Thyroid gland (tissue), 4 donors: ENCODE data around the gene GPR153. TPM values are rescaled to one million over a fixed set of nuclear protein-coding genes. Genes with fewer than 3 reads are reported as not detected.

Source experiments
- DNase-seq, 2 donors: peaks; one replicate each; pipeline ENCODE4 v3.0.0-alpha.2; 2019
- H3K27ac ChIP-seq, 3 donors: fragments of 200-600 bp; sonication (generic); 1 replicate in 2 of 3; 2 replicates in 1 of 3; pipeline ENCODE4 v1.5.1; 2016 to 2019; ENCODE audit warnings: mild to moderate bottlenecking in 1 of 3, moderate library complexity in 1 of 3
- H3K27me3 ChIP-seq: fragments of 200-600 bp; sonication (generic); one replicate; pipeline ENCODE4 v1.5.1; 2019
- H3K36me3 ChIP-seq, 2 donors: fragments of 200-600 bp; sonication (generic); one replicate each; pipeline ENCODE4 v1.5.1; 2016 to 2019
- H3K4me1 ChIP-seq, 2 donors: fragments of 200-600 bp; sonication (generic); one replicate each; pipeline ENCODE4 v1.5.1; 2017 to 2019
- H3K4me3 ChIP-seq, 3 donors: fragments of 200-600 bp; sonication (generic); replicated peaks in 1 of 3; 1 replicate in 2 of 3; 2 replicates in 1 of 3; pipeline ENCODE4 v1.5.1; 2016; ENCODE audit warnings: mild to moderate bottlenecking in 1 of 3
- H3K9me3 ChIP-seq: fragments of 200-600 bp; sonication (generic); one replicate; pipeline ENCODE4 v1.5.1; 2017
- CTCF ChIP-seq, 6 experiments: fragments of 200-600 bp in 3 of 6; fragments of 450-650 bp in 3 of 6; sonication (generic) in 3 of 6; IDR thresholded peaks; one replicate each; pipeline ENCODE4 v1.5.1; 2016 to 2019; ENCODE audit warnings: antibody characterized with exemption in 6 of 6, mild to moderate bottlenecking in 2 of 6, inconsistent platforms in 1 of 6, moderate library complexity in 1 of 6
- POLR2A ChIP-seq, 2 donors: fragments of 450-650 bp; IDR thresholded peaks; one replicate each; pipeline ENCODE4 v1.6.1; 2017; ENCODE audit warnings: antibody characterized with exemption in 2 of 2, mild to moderate bottlenecking in 2 of 2, moderate library complexity in 1 of 2
- WGBS, 2 donors: methylation state at CpG; one replicate each; pipeline ENCODE4 v1.1.5; 2017; 5-methylcytosine and 5-hydroxymethylcytosine counted together
- intact Hi-C: fragments of 100-400 bp; cut with DNase I; formaldehyde crosslinking; loops from one replicate; pipeline ENCODE4 v1.15.1; 2023
- total RNA-seq, 4 donors: library from RNA; depleted of rRNA; stranded (reverse); fragments of >200 nt; gene quantifications; one replicate each; pipeline ENCODE4 v1.2.3, GENCODE V29; 2016

GPR153 gene
- total RNA-seq, 4 donors from 2014 or later, result 0.78 to 3.2 (median 1.5) TPM

GRCh38 chr1:6235296-6235677 lies 25.6 kb downstream of the GPR153 start:
- no peaks in the 10 kb centered on the region for H3K9me3 ChIP-seq
- H3K27me3 ChIP-seq, result peaks cover 3% of the 10 kb centered on the region
- no peak for DNase-seq
- TF ChIP-seq CTCF (IDR thresholded peaks at IDR 0.05) (no peak), POLR2A (IDR thresholded peaks at IDR 0.05) (no peak)
- intact Hi-C loops, result no loop called here
- WGBS, 2 donors, result 0 to 1% methylated on average over 7 to 18 of the region's 30 CpGs
- peaks cover 15 to 25% of the 10 kb centered on the region in 2 donors for H3K36me3 ChIP-seq
- H3K27ac ChIP-seq, result no peak overlapping the region
- peaks cover 9 to 11% of the 10 kb centered on the region in 2 donors for H3K4me1 ChIP-seq
- H3K4me3 ChIP-seq, result peak overlapping the region; percentile 60 to 93 (median 72)

- H3K27me3 ChIP-seq, result no peaks in the 10 kb centered on the region
- peak overlapping the region; percentile 60 to 93 (median 72) for H3K4me3 ChIP-seq
- no peak for DNase-seq
- H3K4me1 ChIP-seq, result peaks cover 9 to 11% of the 10 kb centered on the region in 2 donors
- no peak overlapping the region for H3K27ac ChIP-seq
- intact Hi-C loops, result no loop called here
- WGBS, 2 donors, result 57 to 60% methylated on average over 20 of the region's 20 CpGs
- TF ChIP-seq CTCF (IDR thresholded peaks at IDR 0.05), result no peak
- no peak for TF ChIP-seq POLR2A (IDR thresholded peaks at IDR 0.05)
- peaks cover 20 to 31% of the 10 kb centered on the region in 2 donors for H3K36me3 ChIP-seq
- H3K9me3 ChIP-seq, result no peaks in the 10 kb centered on the region
Measured at GRCh38 chr1:6234502-6235295, 26.2 kb downstream of the GPR153 start.

- intact Hi-C loops, result no loop called here
- Histone ChIP-seq H3K27ac (no peak overlapping the region), H3K27me3 (no peaks in the 10 kb centered on the region), H3K4me1 (peaks cover 9 to 11% of the 10 kb centered on the region in 2 donors), H3K9me3 (no peaks in the 10 kb centered on the region), H3K36me3 (peaks cover 22 to 31% of the 10 kb centered on the region in 2 donors), H3K4me3 (no peak overlapping the region)
- TF ChIP-seq CTCF (IDR thresholded peaks at IDR 0.05), result no peak
- no peak for TF ChIP-seq POLR2A (IDR thresholded peaks at IDR 0.05)
- no peak for DNase-seq
- WGBS, 2 donors, result 55 to 77% methylated on average over 1 of the region's 1 CpG
Measured at GRCh38 chr1:6233376-6233775, 27.5 kb downstream of the GPR153 start.

- TF ChIP-seq CTCF (IDR thresholded peaks at IDR 0.05) (no peak), POLR2A (IDR thresholded peaks at IDR 0.05) (no peak)
- Histone ChIP-seq H3K4me1 (peaks cover 0 to 4% of the 10 kb centered on the region in 2 donors), H3K9me3 (no peaks in the 10 kb centered on the region), H3K4me3 (no peak overlapping the region), H3K27me3 (no peaks in the 10 kb centered on the region), H3K36me3 (peaks cover 31 to 38% of the 10 kb centered on the region in 2 donors), H3K27ac (no peak overlapping the region)
- DNase-seq, result no peak
- intact Hi-C loops, result no loop called here
- 94 to 97% methylated on average over 8 of the region's 8 CpGs for WGBS, 2 donors
Measured at GRCh38 chr1:6225651-6226050, 35.2 kb downstream of the GPR153 start.

GRCh38 chr1:6224718-6225117 lies 36.2 kb downstream of the GPR153 start:
- intact Hi-C loops, result no loop called here

More at GRCh38 chr1:6224718-6225117, 36.2 kb downstream of the GPR153 start:
- Histone ChIP-seq H3K27ac (no peak overlapping the region), H3K27me3 (no peaks in the 10 kb centered on the region), H3K9me3 (no peaks in the 10 kb centered on the region), H3K4me3 (no peak overlapping the region), H3K4me1 (peaks cover 0 to 4% of the 10 kb centered on the region in 2 donors), H3K36me3 (peaks cover 22 to 32% of the 10 kb centered on the region in 2 donors)
- TF ChIP-seq POLR2A (IDR thresholded peaks at IDR 0.05), result no peak
- no peak for TF ChIP-seq CTCF (IDR thresholded peaks at IDR 0.05)
- DNase-seq, result no peak
- 87 to 90% methylated on average over 15 of the region's 15 CpGs for WGBS, 2 donors
